Posterior cingulate gyrus (tissue), 11 donors: Measurements from ENCODE around the gene SRBD1.

Experiments used
- DNase-seq, 10 donors: peaks; one replicate each; pipeline versions ENCODE4 v3.0.0 to v3.0.0-alpha.2; 2020 to 2021; ENCODE audit warnings: mixed read lengths in 3 of 10
- intact Hi-C: fragments of 100-400 bp; cut with DNase I; formaldehyde crosslinking; loops from one replicate; pipeline ENCODE4 v1.15.1; 2023

The SRBD1 gene

DNA sequence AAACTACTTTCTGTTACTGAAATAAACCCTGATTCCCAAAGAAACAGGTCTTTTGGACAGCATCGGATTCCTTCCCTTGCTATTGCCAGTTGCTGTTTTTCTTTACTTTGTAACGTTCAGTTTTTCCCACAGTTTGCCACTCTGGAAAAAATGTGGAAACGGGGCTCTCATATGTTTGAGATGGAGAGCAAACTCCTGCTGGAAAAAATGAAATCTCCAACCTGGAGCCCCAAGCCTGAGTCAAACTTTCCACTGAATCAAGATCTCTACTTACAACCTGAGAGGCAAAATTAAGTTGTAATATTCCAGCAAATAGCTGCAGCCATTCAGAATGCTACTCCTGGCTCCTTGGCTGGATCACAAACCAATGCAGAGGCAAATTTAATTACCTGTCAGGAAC lies 270.7 kb downstream of the SRBD1 start:
- no peak for DNase-seq
- intact Hi-C loops = no loop called here

GRCh38 chr2:45339253-45339652 lies 271.8 kb downstream of the SRBD1 start:
- intact Hi-C loops = no loop called here
- DNase-seq = no peak
